Thoracic aorta (tissue), 2 donors: ENCODE results near the gene PPRC1. TPM values are rescaled to one million over a fixed set of nuclear protein-coding genes. Genes with fewer than 3 reads are reported as not detected.

Source experiments
- ATAC-seq: fragments of 150-250 bp; one replicate; pipeline ENCODE4 v1.8.0; 2017; ENCODE audit warnings: low read depth; ENCODE audit not compliant: insufficient number of reproducible peaks, low FRiP score
- DNase-seq: peaks from one replicate; pipeline ENCODE4 v3.0.0-alpha.2; 2020; ENCODE audit warnings: low spot score
- H3K27ac ChIP-seq, 2 donors: fragments of 200-600 bp; sonication (generic); 1 replicate in 1 of 2; 2 replicates in 1 of 2; pipeline ENCODE4 v1.5.1; 2016; ENCODE audit warnings: mild to moderate bottlenecking in 2 of 2, moderate library complexity in 2 of 2
- H3K27me3 ChIP-seq: fragments of 200-600 bp; sonication (generic); replicated peaks from 2 replicates; pipeline ENCODE4 v1.6.0; 2016; ENCODE audit warnings: mild to moderate bottlenecking; ENCODE audit not compliant: insufficient read depth
- H3K36me3 ChIP-seq: fragments of 200-600 bp; sonication (generic); one replicate; pipeline ENCODE4 v1.5.1; 2016
- H3K4me1 ChIP-seq, 2 donors: fragments of 200-600 bp; sonication (generic); 1 replicate in 1 of 2; 2 replicates in 1 of 2; pipeline versions ENCODE4 v1.5.1 to v1.6.0; 2016; ENCODE audit warnings: low read depth in 2 of 2, mild to moderate bottlenecking in 1 of 2; ENCODE audit not compliant: control insufficient read depth in 1 of 2
- H3K4me3 ChIP-seq: fragments of 200-600 bp; sonication (generic); 2 replicates; pipeline ENCODE4 v1.5.1; 2016; ENCODE audit warnings: mild to moderate bottlenecking
- H3K9me3 ChIP-seq: fragments of 200-600 bp; sonication (generic); 2 replicates; pipeline ENCODE4 v1.5.1; 2016
- total RNA-seq, 2 donors: library from RNA; depleted of rRNA; stranded (reverse); fragments of >200 nt; gene quantifications; one replicate each; pipeline versions ENCODE4 v1.1.0 to v1.2.3, GENCODE V29; 2016
- TF ChIP-seq, protein P1 (sequence below): fragments of 200-600 bp; sonication (generic); IDR thresholded peaks from one replicate; pipeline ENCODE4 v1.5.1; 2019; ENCODE audit warnings: antibody characterized with exemption

The PPRC1 gene
- total RNA-seq, 2 donors from 2014 or later = 18.0 to 56.4 TPM

DNA sequence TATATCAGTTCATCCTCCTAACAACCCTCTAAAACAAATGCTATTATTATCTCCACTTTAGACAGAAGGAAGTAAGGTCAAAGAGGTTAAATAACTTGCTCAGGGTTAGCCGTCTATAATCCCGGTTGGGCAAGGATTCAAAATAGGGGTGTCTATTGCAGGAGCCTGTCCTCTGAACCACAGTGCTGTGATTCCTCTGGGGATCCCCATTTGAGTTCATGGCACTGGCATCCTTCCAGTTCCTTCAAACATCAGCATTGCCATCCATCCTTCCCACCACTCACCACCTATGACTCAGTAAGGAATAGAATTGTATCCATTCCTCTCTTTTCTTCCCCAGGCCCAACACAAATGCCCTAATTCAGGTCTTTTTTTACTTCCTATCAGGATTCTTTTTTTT, 42.1 kb upstream of the PPRC1 start:
- no peak for DNase-seq
- no peaks in the 10 kb centered on the region for H3K27me3 ChIP-seq
- no peak for ATAC-seq
- no peaks in the 10 kb centered on the region for H3K36me3 ChIP-seq
- H3K4me1 ChIP-seq = no peaks in the 10 kb centered on the region
- no peaks in the 10 kb centered on the region for H3K9me3 ChIP-seq
- no peak overlapping the region for H3K4me3 ChIP-seq
- H3K27ac ChIP-seq = no peak overlapping the region
- TF ChIP-seq, protein P1, sequence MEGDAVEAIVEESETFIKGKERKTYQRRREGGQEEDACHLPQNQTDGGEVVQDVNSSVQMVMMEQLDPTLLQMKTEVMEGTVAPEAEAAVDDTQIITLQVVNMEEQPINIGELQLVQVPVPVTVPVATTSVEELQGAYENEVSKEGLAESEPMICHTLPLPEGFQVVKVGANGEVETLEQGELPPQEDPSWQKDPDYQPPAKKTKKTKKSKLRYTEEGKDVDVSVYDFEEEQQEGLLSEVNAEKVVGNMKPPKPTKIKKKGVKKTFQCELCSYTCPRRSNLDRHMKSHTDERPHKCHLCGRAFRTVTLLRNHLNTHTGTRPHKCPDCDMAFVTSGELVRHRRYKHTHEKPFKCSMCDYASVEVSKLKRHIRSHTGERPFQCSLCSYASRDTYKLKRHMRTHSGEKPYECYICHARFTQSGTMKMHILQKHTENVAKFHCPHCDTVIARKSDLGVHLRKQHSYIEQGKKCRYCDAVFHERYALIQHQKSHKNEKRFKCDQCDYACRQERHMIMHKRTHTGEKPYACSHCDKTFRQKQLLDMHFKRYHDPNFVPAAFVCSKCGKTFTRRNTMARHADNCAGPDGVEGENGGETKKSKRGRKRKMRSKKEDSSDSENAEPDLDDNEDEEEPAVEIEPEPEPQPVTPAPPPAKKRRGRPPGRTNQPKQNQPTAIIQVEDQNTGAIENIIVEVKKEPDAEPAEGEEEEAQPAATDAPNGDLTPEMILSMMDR = no peak

DNA sequence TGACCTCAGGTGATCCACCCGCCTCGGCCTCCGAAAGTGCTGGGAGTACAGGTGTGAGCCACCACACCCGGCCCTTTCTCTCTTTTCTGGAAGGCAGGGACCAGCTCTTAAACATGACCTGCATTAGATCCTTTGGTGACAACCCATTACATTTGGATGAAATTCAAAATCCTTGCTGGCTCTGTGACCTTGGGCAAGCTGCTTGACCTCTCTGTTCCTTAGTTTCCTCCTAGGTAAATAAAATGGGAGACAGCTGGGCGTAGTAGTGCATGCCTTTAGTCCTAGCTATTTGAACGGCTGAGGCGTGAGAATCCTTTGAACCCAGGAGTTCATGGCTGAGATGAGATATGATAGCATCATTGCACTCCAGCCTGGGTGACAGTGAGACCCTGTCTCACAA, 36.4 kb upstream of the PPRC1 start:
- no peak for DNase-seq
- Histone ChIP-seq H3K27me3 (no peaks in the 10 kb centered on the region), H3K4me1 (no peaks in the 10 kb centered on the region), H3K27ac (no peak overlapping the region), H3K36me3 (no peaks in the 10 kb centered on the region), H3K9me3 (no peaks in the 10 kb centered on the region), H3K4me3 (no peak overlapping the region)
- no peak for ATAC-seq
- TF ChIP-seq, protein P1 = no peak

DNA sequence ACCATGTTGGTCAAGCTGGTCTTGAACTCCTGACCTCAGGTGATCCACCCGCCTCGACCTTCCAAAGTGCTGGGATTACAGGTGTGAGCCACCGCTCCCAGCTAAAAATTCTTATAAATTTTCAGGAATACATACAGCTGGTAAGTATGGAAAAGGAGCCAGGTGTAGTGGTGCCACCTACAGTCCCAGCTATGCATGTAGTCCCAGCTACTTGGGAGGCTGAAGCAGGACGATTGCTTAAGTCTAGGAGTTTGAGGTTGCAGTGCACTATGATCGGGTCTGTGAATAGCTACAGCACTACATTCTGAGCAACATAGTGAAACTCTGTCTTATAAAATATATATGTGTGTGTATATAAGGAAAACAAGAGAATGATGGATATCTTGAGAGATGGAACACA, 31.7 kb upstream of the PPRC1 start:
- TF ChIP-seq, protein P1 = no peak
- no peaks in the 10 kb centered on the region for H3K9me3 ChIP-seq
- H3K36me3 ChIP-seq = peaks cover 3% of the 10 kb centered on the region
- no peaks in the 10 kb centered on the region for H3K4me1 ChIP-seq
- no peak overlapping the region for H3K4me3 ChIP-seq
- no peak for ATAC-seq
- no peak for DNase-seq
- H3K27me3 ChIP-seq = no peaks in the 10 kb centered on the region
- H3K27ac ChIP-seq = no peak overlapping the region

- H3K27me3 ChIP-seq = no peaks in the 10 kb centered on the region
- no peaks in the 10 kb centered on the region for H3K9me3 ChIP-seq
- TF ChIP-seq, protein P1 = no peak
- no peaks in the 10 kb centered on the region for H3K4me1 ChIP-seq
- DNase-seq (no peak), ATAC-seq (no peak)
- no peak overlapping the region for H3K27ac ChIP-seq
- H3K4me3 ChIP-seq = no peak overlapping the region
- H3K36me3 ChIP-seq = peaks cover 10% of the 10 kb centered on the region
Measured at GRCh38 chr10:102102421-102102820, 30.4 kb upstream of the PPRC1 start.

GRCh38 chr10:102106998-102107397, 25.8 kb upstream of the PPRC1 start:
- Histone ChIP-seq H3K4me1 (no peaks in the 10 kb centered on the region), H3K27me3 (no peaks in the 10 kb centered on the region), H3K27ac (no peak overlapping the region), H3K9me3 (no peaks in the 10 kb centered on the region), H3K36me3 (peaks cover 53% of the 10 kb centered on the region), H3K4me3 (no peak overlapping the region)
- TF ChIP-seq, protein P1 = no peak
- no peak for ATAC-seq
- DNase-seq = no peak
